PC-9 (cell line): ENCODE measurements around the gene ANAPC16. TPM values are rescaled to one million over a fixed set of nuclear protein-coding genes. Genes with fewer than 3 reads are reported as not detected.
"Not testable (repeated sequence)": the region's sequence is repeated elsewhere in the genome, so short reads cannot be mapped to it uniquely, and the experiment has no call there.

Experiments used
- BruUV-seq: library from RNA; stranded (reverse); fragments of 400-500 nt; replicated peaks from 2 replicates; lab custom pipeline; 2021; lab: Mats Ljungman, UMichigan
- CTCF ChIA-PET: fragments of 300-600 bp; sonication (Branson Sonifier 250); formaldehyde crosslinking; loops from one replicate; lab custom pipeline; 2022; ENCODE audit warnings: antibody characterized with exemption; lab: Charles Lee
- POLR2A ChIA-PET: fragments of 300-600 bp; sonication (Branson Sonifier 250); formaldehyde crosslinking; loops from one replicate; lab custom pipeline; 2022; ENCODE audit warnings: antibody characterized with exemption; ENCODE audit not compliant: unreplicated experiment; lab: Charles Lee
- DNase-seq, 2 experiments: peaks; one replicate each; pipeline versions ENCODE4 v3.0.0 to v3.0.0-alpha.2; 2015 to 2022; ENCODE audit warnings: mixed read lengths in 1 of 2
- H2AFZ ChIP-seq: fragments of 200-600 bp; sonication (generic); 2 replicates; pipeline ENCODE4 v1.8.1; 2017; ENCODE audit warnings: antibody characterized with exemption
- H3F3A ChIP-seq: fragments of 200-600 bp; sonication (generic); 2 replicates; pipeline ENCODE4 v1.8.1; 2017; ENCODE audit warnings: antibody characterized with exemption, mild to moderate bottlenecking, low read depth; ENCODE audit not compliant: insufficient read depth
- H3K27ac ChIP-seq: fragments of 200-600 bp; sonication (generic); 2 replicates; pipeline ENCODE4 v1.6.1; 2016; ENCODE audit warnings: mixed run types
- H3K27me3 ChIP-seq: fragments of 200-600 bp; sonication (generic); 2 replicates; pipeline ENCODE4 v1.6.1; 2016; ENCODE audit warnings: low read depth, mixed run types; ENCODE audit not compliant: insufficient read depth
- H3K36me3 ChIP-seq: fragments of 200-600 bp; sonication (generic); 2 replicates; pipeline ENCODE4 v1.6.1; 2016; ENCODE audit warnings: low read depth, mixed run types
- H3K4me1 ChIP-seq: fragments of 200-600 bp; sonication (generic); replicated peaks from 2 replicates; pipeline ENCODE4 v1.6.1; 2016; ENCODE audit warnings: mixed run types; ENCODE audit not compliant: insufficient read depth
- H3K4me2 ChIP-seq: fragments of 200-600 bp; sonication (generic); 2 replicates; pipeline ENCODE4 v1.6.1; 2017; ENCODE audit warnings: mixed run types
- H3K4me3 ChIP-seq: fragments of 200-600 bp; sonication (generic); 2 replicates; pipeline ENCODE4 v1.6.1; 2016; ENCODE audit warnings: mixed run types
- H3K79me2 ChIP-seq: fragments of 200-600 bp; sonication (generic); 2 replicates; pipeline ENCODE4 v1.6.1; 2017; ENCODE audit warnings: low read depth, mixed run types
- H3K9me2 ChIP-seq: fragments of 200-600 bp; sonication (generic); 2 replicates; pipeline ENCODE4 v1.8.1; 2017; ENCODE audit warnings: mild to moderate bottlenecking; ENCODE audit not compliant: insufficient read depth
- H3K9me3 ChIP-seq: fragments of 200-600 bp; sonication (generic); 2 replicates; pipeline ENCODE4 v1.8.1; 2016; ENCODE audit warnings: low read depth; ENCODE audit not compliant: insufficient read depth
- H4K20me1 ChIP-seq: fragments of 200-600 bp; sonication (generic); 2 replicates; pipeline ENCODE4 v1.8.1; 2017; ENCODE audit not compliant: insufficient read depth
- EZH2 ChIP-seq: fragments of 200-600 bp; sonication (generic); IDR thresholded peaks from 2 replicates; pipeline ENCODE4 v1.8.0; 2017; ENCODE audit warnings: antibody characterized with exemption, low read depth
- intact Hi-C: fragments of 100-400 bp; cut with micrococcal nuclease; formaldehyde crosslinking; loops from one replicate; pipeline ENCODE4 v1.10.0; 2022; ENCODE audit not compliant: unreplicated experiment
- total RNA-seq: library from RNA; stranded (reverse); gene quantifications from 2 replicates; pipeline ENCODE4 v1.2.3, GENCODE V29; 2021
- TF ChIP-seq, protein P1 (sequence below): fragments of 200-600 bp; sonication (generic); conservative IDR thresholded peaks from 2 replicates; pipeline ENCODE4 v1.6.1; 2017; ENCODE audit warnings: mixed run types, antibody characterized with exemption, mild to moderate bottlenecking, moderate library complexity

Gene ANAPC16
- total RNA-seq, 1 experiment from 2014 or later, result 171 TPM

DNA sequence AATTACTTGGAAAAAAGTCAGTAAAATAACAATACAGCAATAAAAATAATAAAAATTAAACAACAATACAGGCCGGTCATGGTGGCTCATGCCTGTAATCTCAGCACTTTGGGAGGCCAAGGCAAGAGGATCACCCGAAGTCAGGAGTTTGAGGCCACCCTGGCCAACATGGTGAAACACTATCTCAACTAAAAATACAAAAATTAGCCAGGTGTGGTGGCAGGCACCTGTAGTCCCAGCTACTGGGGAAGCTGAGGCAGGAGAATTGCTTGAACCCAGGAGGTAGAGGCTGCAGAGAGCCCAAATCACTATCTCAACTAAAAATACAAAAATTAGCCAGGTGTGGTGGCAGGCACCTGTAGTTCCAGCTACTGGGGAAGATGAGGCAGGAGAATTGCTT is 4.0 kb upstream of the ANAPC16 start:
- POLR2A ChIA-PET, H3K27ac ChIP-seq, H3K9me3 ChIP-seq, BruUV-seq, H3K27me3 ChIP-seq, DNase-seq, intact Hi-C loops, H3K9me2 ChIP-seq, H2AFZ ChIP-seq, H4K20me1 ChIP-seq, CTCF ChIA-PET, H3K4me3 ChIP-seq, H3K4me2 ChIP-seq: not testable (repeated sequence)
- Histone ChIP-seq H3F3A (peaks cover 17% of the 10 kb centered on the region), H3K36me3 (peaks cover 30% of the 10 kb centered on the region), H3K4me1 (peaks cover 26% of the 10 kb centered on the region), H3K79me2 (peaks cover 37% of the 10 kb centered on the region)

DNA sequence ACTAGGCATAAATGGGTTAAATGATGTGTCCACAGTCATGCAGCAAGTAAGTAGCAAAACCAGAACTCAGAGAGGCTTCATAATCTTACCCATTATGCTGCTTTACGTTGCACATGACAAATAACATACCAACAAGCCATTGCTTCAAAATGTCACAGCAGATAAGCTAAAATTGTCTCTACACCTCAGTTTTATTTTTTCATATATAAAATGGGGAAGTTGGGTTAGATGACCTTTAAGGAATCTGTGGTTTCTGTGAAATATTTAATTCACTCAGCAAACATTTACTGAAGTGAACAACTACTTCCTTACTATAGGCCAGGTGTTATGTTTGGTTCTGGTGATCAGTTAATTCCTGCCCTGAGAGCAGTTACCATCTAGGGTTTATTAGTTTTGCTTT is 2.5 kb downstream of the ANAPC16 start:
- intact Hi-C loops, result loop anchor here (5.0 kb wide), 1 partner anchor 246 kb away; no protein-coding TSS in a partner anchor
- TF ChIP-seq EZH2, result no peak
- TF ChIP-seq, protein P1, sequence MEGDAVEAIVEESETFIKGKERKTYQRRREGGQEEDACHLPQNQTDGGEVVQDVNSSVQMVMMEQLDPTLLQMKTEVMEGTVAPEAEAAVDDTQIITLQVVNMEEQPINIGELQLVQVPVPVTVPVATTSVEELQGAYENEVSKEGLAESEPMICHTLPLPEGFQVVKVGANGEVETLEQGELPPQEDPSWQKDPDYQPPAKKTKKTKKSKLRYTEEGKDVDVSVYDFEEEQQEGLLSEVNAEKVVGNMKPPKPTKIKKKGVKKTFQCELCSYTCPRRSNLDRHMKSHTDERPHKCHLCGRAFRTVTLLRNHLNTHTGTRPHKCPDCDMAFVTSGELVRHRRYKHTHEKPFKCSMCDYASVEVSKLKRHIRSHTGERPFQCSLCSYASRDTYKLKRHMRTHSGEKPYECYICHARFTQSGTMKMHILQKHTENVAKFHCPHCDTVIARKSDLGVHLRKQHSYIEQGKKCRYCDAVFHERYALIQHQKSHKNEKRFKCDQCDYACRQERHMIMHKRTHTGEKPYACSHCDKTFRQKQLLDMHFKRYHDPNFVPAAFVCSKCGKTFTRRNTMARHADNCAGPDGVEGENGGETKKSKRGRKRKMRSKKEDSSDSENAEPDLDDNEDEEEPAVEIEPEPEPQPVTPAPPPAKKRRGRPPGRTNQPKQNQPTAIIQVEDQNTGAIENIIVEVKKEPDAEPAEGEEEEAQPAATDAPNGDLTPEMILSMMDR, result no peak
- ChIA-PET CTCF (interaction anchor here (1.1 to 1.5 kb wide), 2 partner anchors 92 to 119 kb away, joined by 3 read pairs; no protein-coding TSS in a partner anchor), POLR2A (interaction anchor here (0.6 kb wide), 1 partner anchor 48 kb away, joined by 3 read pairs; no protein-coding TSS in a partner anchor)
- Histone ChIP-seq H4K20me1 (no peaks in the 10 kb centered on the region), H3K27ac (peak overlapping the region; percentile 48), H3F3A (peaks cover 63% of the 10 kb centered on the region), H2AFZ (no peak overlapping the region), H3K4me2 (peak overlapping the region; percentile 50), H3K9me3 (no peaks in the 10 kb centered on the region), H3K4me3 (peak overlapping the region; percentile 17; the same call in 1 of the 2 replicates), H3K4me1 (peaks cover 43% of the 10 kb centered on the region), H3K27me3 (no peaks in the 10 kb centered on the region), H3K79me2 (peaks cover 67% of the 10 kb centered on the region), H3K36me3 (peaks cover 30% of the 10 kb centered on the region), H3K9me2 (no peaks in the 10 kb centered on the region)
- no peak for DNase-seq
- BruUV-seq, result no TSS peak

DNA sequence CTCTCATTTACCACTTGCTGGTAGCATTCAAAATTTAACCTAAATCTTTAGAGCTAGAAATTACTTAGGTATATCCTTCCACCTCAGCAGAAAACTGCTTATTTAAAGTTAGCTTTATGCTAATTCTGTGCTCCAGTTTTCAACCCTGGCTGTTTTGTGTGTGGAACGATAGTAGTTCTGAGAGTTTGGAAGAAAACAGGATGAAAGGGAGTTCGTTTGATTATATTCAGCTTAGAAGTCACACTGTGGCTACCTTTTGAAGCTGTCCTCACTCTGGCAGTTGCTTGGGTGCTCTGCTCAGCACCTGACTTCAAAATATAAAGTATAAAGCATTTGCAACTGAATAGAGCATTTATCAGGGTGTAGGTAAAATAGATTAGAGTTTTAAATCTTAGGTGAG is 2.9 kb downstream of the ANAPC16 start:
- H3K79me2 ChIP-seq, result peaks cover 67% of the 10 kb centered on the region
- H3K36me3 ChIP-seq, result peaks cover 32% of the 10 kb centered on the region
- peak overlapping the region; percentile 48 for H3K27ac ChIP-seq
- H4K20me1 ChIP-seq, result no peaks in the 10 kb centered on the region
- ChIA-PET CTCF (interaction anchor here (1.1 to 1.5 kb wide), 2 partner anchors 92 to 119 kb away, joined by 3 read pairs; no protein-coding TSS in a partner anchor), POLR2A (interaction anchor here (0.6 kb wide), 1 partner anchor 47 kb away, joined by 3 read pairs; no protein-coding TSS in a partner anchor)
- peak overlapping the region; percentile 50 for H3K4me2 ChIP-seq
- H3K27me3 ChIP-seq, result no peaks in the 10 kb centered on the region
- TF ChIP-seq EZH2, result no peak
- TF ChIP-seq, protein P1, result no peak
- no peaks in the 10 kb centered on the region for H3K9me2 ChIP-seq
- BruUV-seq, result no TSS peak
- H3K4me3 ChIP-seq, result peak overlapping the region; percentile 17; the same call in 1 of the 2 replicates
- H3F3A ChIP-seq, result peaks cover 65% of the 10 kb centered on the region
- H3K9me3 ChIP-seq, result no peaks in the 10 kb centered on the region
- peaks cover 39% of the 10 kb centered on the region for H3K4me1 ChIP-seq
- no peak for DNase-seq
- no peak overlapping the region for H2AFZ ChIP-seq
- intact Hi-C loops, result loop anchor here (5.0 kb wide), 1 partner anchor 246 kb away; no protein-coding TSS in a partner anchor
